Measurements from ENCODE around the gene RPL38.

- TF ChIP-seq EZH2 (IDR thresholded peaks at IDR 0.05) (no peak), CTCF (IDR thresholded peaks at IDR 0.05) (no peak)
Observed at GRCh38 chr17:74194682-74195081, 8.8 kb upstream of the RPL38 start.
